ENCODE measurements around the gene CHD2. TPM values are rescaled to one million over a fixed set of nuclear protein-coding genes. Genes with fewer than 3 reads are reported as not detected.
A peak's percentile ranks its signal among the peaks of the same experiment; 100 is the strongest.

CHD2 gene
- 89.9 and 102 TPM in 2 replicates for total RNA-seq
- long read RNA-seq, transcript CHD2-212 (2 exons, 1,740 nt), result major isoform, 7 of 113 reads
- long read RNA-seq, transcript CHD2-202 (13 exons, 2,221 nt), result minor isoform, 5 of 113 reads
- long read RNA-seq, partial matches to known transcripts, result 74 of 113 reads
- long read RNA-seq, other reads (novel, unspliced or antisense), result 27 of 113 reads

- Mint-ChIP-seq H3K36me3 (ENCODE audit: unreplicated experiment) (peaks cover 60% of the 10 kb centered on the region), H3K4me1 (ENCODE audit: unreplicated experiment) (peaks cover 58% of the 10 kb centered on the region), H3K27ac (ENCODE audit: unreplicated experiment) (peak within 1 kb of the TSS; percentile 100), H3K4me3 (ENCODE audit: unreplicated experiment) (peak within 1 kb of the TSS; percentile 94), H3K27me3 (ENCODE audit: unreplicated experiment) (no peaks in the 10 kb centered on the region), H3K9me3 (ENCODE audit: unreplicated experiment) (peaks cover 8% of the 10 kb centered on the region)
- TF ChIP-seq CTCF (IDR thresholded peaks at IDR 0.05), result no peak
- no peak for DNase-seq (ENCODE audit: extremely low spot score, unreplicated experiment)
Observed at GRCh38 chr15:92899948-92900730, at the start of gene CHD2. Gene CHD2 (plus strand): TSS chr15:92900324. CDS start chr15:92901238, 914 bp downstream.

- Mint-ChIP-seq H3K27ac (ENCODE audit: unreplicated experiment) (no peak overlapping the region), H3K9me3 (ENCODE audit: unreplicated experiment) (peaks cover 3% of the 10 kb centered on the region), H3K4me1 (ENCODE audit: unreplicated experiment) (peaks cover 17% of the 10 kb centered on the region), H3K4me3 (ENCODE audit: unreplicated experiment) (no peak overlapping the region), H3K27me3 (ENCODE audit: unreplicated experiment) (no peaks in the 10 kb centered on the region), H3K36me3 (ENCODE audit: unreplicated experiment) (no peaks in the 10 kb centered on the region)
- TF ChIP-seq CTCF (IDR thresholded peaks at IDR 0.05), result no peak
- no peak for DNase-seq (ENCODE audit: extremely low spot score, unreplicated experiment)
Observed at GRCh38 chr15:92853222-92853621, 46.9 kb upstream of the CHD2 start.

GRCh38 chr15:92861742-92862141 is 38.4 kb upstream of the CHD2 start:
- no peaks in the 10 kb centered on the region for H3K27me3 Mint-ChIP-seq (ENCODE audit: unreplicated experiment)
- no peak overlapping the region for H3K4me3 Mint-ChIP-seq (ENCODE audit: unreplicated experiment)
- DNase-seq (ENCODE audit: extremely low spot score, unreplicated experiment), result no peak
- no peaks in the 10 kb centered on the region for H3K4me1 Mint-ChIP-seq (ENCODE audit: unreplicated experiment)
- no peak for TF ChIP-seq CTCF (IDR thresholded peaks at IDR 0.05)
- H3K36me3 Mint-ChIP-seq (ENCODE audit: unreplicated experiment), result peaks cover 4% of the 10 kb centered on the region
- no peak overlapping the region for H3K27ac Mint-ChIP-seq (ENCODE audit: unreplicated experiment)
- H3K9me3 Mint-ChIP-seq (ENCODE audit: unreplicated experiment), result peaks cover 10% of the 10 kb centered on the region

GRCh38 chr15:92864127-92864814 is 35.9 kb upstream of the CHD2 start:
- no peak for TF ChIP-seq CTCF (IDR thresholded peaks at IDR 0.05)
- Mint-ChIP-seq H3K27ac (ENCODE audit: unreplicated experiment) (no peak overlapping the region), H3K27me3 (ENCODE audit: unreplicated experiment) (no peaks in the 10 kb centered on the region), H3K4me3 (ENCODE audit: unreplicated experiment) (no peak overlapping the region), H3K9me3 (ENCODE audit: unreplicated experiment) (peaks cover 10% of the 10 kb centered on the region), H3K36me3 (ENCODE audit: unreplicated experiment) (peaks cover 4% of the 10 kb centered on the region), H3K4me1 (ENCODE audit: unreplicated experiment) (peaks cover 5% of the 10 kb centered on the region)
- DNase-seq (ENCODE audit: extremely low spot score, unreplicated experiment), result peak; percentile 36

Data from osteocyte (in vitro differentiated cells).